ENCODE data around the gene BTF3L4. TPM values are rescaled to one million over a fixed set of nuclear protein-coding genes. Genes with fewer than 3 reads are reported as not detected.

Gene BTF3L4
- total RNA-seq, 3 donors from 2014 or later (not counting 1 experiment from before 2014, with no cell fraction given), result 24.2 to 25.3 (median 25.2) TPM

DNA sequence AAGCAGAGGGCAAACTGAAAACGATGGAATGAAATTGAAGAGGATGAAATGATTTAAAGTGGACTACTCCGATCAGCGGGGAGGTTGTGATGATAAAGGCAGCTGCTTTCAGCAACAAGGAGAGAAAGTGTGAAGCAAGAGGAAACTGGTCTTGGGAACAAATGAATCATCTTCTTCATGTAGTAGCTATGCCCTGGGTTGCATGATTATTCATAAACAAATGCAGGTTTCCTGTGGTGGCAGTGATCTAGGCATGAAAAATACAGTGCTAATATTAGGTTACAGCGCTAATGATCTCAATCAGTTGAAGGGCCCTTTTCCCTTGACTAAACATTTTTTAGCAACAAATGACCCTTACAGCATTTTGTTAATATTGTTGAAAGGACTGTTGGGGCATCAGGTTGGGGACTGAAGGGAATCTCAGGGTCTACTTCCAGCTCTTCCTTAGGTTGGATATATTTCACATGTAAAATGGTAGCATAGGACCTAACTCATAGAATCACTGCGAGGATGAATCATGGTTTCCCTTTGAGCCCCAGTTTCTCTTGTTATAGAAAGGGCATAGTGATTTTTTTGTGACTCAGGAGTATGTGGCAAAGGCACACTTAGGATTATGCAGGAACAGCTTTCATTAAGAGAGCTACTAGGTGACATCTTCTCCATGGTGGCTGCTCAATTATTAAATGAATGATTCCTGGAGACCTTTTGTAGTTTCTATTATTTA, 83.9 kb downstream of the BTF3L4 start:
- 55% methylated on average over 4 of the region's 5 CpGs for WGBS (ENCODE audit: insufficient coverage)
- DNase-seq (peak in 1 of 2 donors; percentile 53), ATAC-seq (peak in 2 of 3 donors; percentile 34 to 42)
- H3K36me3 ChIP-seq (ENCODE audit: control insufficient read depth, insufficient read depth, low read length), result no peaks in the 10 kb centered on the region
- no peaks in the 10 kb centered on the region for H3K9me3 Mint-ChIP-seq
- peaks cover 25 to 26% of the 10 kb centered on the region in 2 donors for H3K4me1 Mint-ChIP-seq
- no peaks in the 10 kb centered on the region for H3K36me3 Mint-ChIP-seq
- intact Hi-C loops (cut with micrococcal nuclease), result loop anchor here (5.0 kb wide), 1 partner anchor 547 kb away; no protein-coding TSS in a partner anchor
- H3K4me3 ChIP-seq (ENCODE audit: low read length), result no peak overlapping the region
- H3K27ac ChIP-seq (ENCODE audit: low read length), result no peak overlapping the region
- H3K27me3 Mint-ChIP-seq (ENCODE audit: low read depth in 2 of 2), result peaks cover 10 to 23% of the 10 kb centered on the region in 2 donors
- peaks cover 8% of the 10 kb centered on the region for H3K27me3 ChIP-seq (ENCODE audit: control insufficient read depth, insufficient read depth, low read length)
- H3K9me3 ChIP-seq (ENCODE audit: control insufficient read depth, insufficient read depth, low read length), result no peaks in the 10 kb centered on the region
- H3K4me3 Mint-ChIP-seq, result no peak overlapping the region
- no peak overlapping the region for H3K27ac Mint-ChIP-seq
- TF ChIP-seq, protein P1, sequence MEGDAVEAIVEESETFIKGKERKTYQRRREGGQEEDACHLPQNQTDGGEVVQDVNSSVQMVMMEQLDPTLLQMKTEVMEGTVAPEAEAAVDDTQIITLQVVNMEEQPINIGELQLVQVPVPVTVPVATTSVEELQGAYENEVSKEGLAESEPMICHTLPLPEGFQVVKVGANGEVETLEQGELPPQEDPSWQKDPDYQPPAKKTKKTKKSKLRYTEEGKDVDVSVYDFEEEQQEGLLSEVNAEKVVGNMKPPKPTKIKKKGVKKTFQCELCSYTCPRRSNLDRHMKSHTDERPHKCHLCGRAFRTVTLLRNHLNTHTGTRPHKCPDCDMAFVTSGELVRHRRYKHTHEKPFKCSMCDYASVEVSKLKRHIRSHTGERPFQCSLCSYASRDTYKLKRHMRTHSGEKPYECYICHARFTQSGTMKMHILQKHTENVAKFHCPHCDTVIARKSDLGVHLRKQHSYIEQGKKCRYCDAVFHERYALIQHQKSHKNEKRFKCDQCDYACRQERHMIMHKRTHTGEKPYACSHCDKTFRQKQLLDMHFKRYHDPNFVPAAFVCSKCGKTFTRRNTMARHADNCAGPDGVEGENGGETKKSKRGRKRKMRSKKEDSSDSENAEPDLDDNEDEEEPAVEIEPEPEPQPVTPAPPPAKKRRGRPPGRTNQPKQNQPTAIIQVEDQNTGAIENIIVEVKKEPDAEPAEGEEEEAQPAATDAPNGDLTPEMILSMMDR (IDR thresholded peaks at IDR 0.05), result no peak
- peaks cover 10% of the 10 kb centered on the region for H3K4me1 ChIP-seq (ENCODE audit: control insufficient read depth, insufficient read depth, low read length)

Other genes with a start within 250 kb of the BTF3L4 start
- gene NRDC, start 177.6 kb upstream of the BTF3L4 start, total RNA-seq, result 100 to 1,000 TPM; 122 to 165 (median 145) TPM
- under 1 TPM in 1 of 3 donors, not detected in 2; 0.03 TPM for gene RAB3B, start 65.6 kb upstream of the BTF3L4 start, total RNA-seq
- gene KTI12, start 22.5 kb upstream of the BTF3L4 start, total RNA-seq, result 10 to 100 TPM; 12.6 to 13.8 (median 13.2) TPM
- 10 to 100 TPM; 35.0 to 39.4 (median 38.7) TPM for gene TXNDC12, start 1.1 kb upstream of the BTF3L4 start, total RNA-seq
- gene ZFYVE9, start 85.8 kb downstream of the BTF3L4 start, total RNA-seq, result 1 to 10 TPM; 1.1 to 2.3 (median 1.8) TPM

All from natural killer cell (primary cell).